Keratinocyte (primary cell): ENCODE data around the gene EYS.

Source experiments
- CTCF ChIP-seq, 3 experiments: IDR thresholded peaks in 1 of 3; conservative IDR thresholded peaks in 1 of 3; optimal IDR thresholded peaks in 1 of 3; 2 replicates in 2 of 3; 3 replicates in 1 of 3; pipeline versions ENCODE3 to v1.5.1; 2011; ENCODE audit warnings: low read length in 3 of 3, mild to moderate bottlenecking in 3 of 3, moderate library complexity in 2 of 3, control low read depth in 1 of 3, inconsistent platforms in 1 of 3; ENCODE audit not compliant: insufficient read depth in 2 of 3; ENCODE audit errors: extremely low read depth in 1 of 3
- EZH2 ChIP-seq: IDR thresholded peaks from one replicate; pipeline ENCODE4 v1.6.1; 2012; ENCODE audit warnings: inconsistent platforms, mild to moderate bottlenecking, low read length, moderate library complexity

- TF ChIP-seq CTCF (optimal IDR thresholded peaks at IDR 0.05 in 1 of 3, IDR thresholded peaks at IDR 0.05 in 1 of 3, conservative IDR thresholded peaks at IDR 0.05 in 1 of 3; ENCODE audit: extremely low read depth in 1 of 3, insufficient read depth in 2 of 3, low read length in 3 of 3): no peak
- TF ChIP-seq EZH2: no peak
Measured at GRCh38 chr6:64014595-64014994, 1692.4 kb downstream of the EYS start.
